HG02870 (cell line): Measurements from ENCODE around the gene CBARP.

Source experiments
- ATAC-seq: cut with Tn5 transposase; IDR thresholded peaks from one replicate; pipeline ENCODE4 v1.9.1; 2021; ENCODE audit warnings: mild to moderate bottlenecking, moderate library complexity; ENCODE audit not compliant: unreplicated experiment

CBARP gene, protein sequence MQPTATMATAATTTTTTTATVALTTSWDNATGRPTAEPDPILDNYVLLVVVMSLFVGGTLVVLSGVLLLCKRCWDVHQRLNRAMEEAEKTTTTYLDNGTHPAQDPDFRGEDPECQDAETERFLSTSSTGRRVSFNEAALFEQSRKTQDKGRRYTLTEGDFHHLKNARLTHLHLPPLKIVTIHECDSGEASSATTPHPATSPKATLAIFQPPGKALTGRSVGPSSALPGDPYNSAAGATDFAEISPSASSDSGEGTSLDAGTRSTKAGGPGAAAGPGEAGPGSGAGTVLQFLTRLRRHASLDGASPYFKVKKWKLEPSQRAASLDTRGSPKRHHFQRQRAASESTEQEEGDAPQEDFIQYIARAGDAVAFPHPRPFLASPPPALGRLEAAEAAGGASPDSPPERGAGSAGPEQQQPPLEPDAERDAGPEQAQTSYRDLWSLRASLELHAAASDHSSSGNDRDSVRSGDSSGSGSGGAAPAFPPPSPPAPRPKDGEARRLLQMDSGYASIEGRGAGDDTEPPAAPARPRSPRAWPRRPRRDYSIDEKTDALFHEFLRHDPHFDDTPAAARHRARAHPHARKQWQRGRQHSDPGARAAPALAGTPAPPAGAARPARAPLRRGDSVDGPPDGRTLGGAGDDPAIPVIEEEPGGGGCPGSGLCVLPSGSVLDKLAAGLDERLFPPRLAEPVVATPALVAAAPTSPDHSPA

DNA sequence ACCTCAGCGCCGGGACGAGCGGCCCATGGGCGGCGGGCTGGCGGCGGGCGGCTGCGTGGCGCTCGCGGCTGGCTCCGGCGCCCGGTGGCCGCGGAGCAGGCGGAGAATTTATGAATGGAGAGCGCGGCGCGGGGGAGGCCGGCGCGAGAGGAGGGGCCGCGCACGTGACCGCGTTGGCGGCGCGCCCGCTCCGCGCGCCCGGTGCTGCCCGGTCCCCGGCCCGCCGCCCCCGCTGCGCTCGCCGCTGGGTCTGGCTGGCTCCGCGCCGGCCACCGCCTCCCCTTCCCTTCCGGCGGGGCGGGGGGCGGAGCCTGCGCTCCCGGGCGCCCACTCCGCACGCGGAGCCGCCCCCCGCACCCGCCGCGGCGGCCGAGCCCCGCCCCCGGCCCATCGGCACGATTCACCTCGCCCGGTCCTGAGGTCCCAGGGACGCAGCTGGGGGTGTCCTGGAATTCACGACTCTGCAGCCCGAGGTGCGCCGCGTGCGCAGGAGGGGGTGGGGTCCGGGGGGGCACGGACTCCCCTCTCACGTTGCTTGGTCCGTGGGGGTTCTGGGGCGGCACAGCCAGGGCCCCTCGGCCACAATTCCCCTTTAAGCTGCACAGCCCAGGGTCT, at the start of gene CBARP:
Gene CBARP, minus strand, starts transcription at position 252 of the 615 bp plus-strand sequence. CDS start 1,905 bp downstream, outside the sequence.
- ATAC-seq: no peak

DNA sequence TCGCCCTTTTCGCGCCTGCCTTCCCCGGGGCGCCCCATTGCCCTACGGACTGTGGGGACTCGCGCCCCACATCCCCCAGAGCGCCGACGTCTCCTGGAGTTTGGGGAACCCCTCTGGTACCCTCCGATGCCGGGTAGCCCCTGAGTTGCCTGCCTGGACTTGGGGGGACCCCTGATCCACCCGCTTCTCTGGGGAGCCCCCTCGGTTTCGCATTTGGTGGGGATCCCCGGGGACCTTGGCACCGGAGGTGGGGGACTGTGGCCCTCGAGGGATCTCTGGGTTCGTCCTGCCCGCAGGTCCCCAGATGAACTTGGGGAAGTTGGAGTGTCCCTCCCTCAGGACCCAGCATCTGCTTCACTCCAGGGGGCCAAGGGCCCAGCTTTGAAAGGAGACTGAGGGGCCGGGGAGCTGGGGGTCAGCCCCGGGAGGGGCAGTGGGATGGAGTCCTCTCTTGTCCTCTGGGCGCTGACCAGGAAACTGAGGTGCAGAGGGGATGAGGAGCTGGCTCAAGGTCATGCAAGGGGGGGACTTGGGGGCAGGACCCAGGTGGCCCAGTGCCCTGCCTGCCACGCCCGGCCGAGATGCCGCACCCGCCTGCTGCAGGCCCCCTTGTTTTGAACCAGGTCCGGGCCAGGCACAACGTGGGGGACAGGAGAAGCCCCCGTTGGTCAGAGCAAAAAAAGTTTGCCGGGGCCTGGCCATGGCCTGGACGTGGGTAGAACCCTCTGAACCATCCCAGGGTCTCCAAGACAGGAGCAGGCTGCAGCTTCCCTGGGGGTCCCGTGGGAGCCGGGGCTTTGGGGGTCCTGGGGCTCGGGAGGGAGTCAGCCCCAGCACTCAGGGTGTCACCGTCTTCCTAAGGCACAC, 48.9 kb upstream of the CBARP start:
- ATAC-seq: no peak

DNA sequence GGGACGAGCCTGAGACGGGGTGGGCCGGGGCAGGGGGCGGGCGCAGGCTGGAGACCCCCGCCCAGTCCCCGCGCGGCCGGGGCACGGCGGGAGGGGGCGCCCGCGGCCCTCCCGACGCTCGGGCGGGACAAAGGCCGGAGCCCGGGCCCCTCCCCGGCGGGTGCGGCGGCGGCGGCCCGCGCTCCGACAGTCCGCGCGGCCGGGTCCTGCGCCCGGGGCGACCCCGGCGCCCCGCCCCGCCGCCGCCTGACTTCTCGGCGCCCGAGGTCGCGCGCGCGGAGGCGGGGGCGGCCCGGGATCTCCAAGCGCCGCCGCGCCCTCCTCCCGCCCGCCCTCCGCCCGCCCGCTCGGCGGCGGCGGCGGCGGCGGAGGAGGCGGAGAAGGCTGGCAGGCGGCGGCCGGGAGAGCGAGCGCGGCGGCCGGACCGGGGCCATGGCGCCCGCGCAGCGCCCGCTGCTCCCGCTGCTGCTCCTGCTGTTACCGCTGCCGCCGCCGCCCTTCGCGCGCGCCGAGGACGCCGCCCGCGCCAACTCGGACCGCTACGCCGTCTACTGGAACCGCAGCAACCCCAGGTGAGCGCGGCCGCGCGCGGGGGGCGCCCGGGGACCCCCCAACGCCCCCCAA, 48.0 kb upstream of the CBARP start, which contains the start of gene EFNA2:
Gene EFNA2, plus strand, starts transcription at position 137 of the 624 bp plus-strand sequence. Its CDS starts 296 bp downstream, at position 433.
- no peak for ATAC-seq

DNA sequence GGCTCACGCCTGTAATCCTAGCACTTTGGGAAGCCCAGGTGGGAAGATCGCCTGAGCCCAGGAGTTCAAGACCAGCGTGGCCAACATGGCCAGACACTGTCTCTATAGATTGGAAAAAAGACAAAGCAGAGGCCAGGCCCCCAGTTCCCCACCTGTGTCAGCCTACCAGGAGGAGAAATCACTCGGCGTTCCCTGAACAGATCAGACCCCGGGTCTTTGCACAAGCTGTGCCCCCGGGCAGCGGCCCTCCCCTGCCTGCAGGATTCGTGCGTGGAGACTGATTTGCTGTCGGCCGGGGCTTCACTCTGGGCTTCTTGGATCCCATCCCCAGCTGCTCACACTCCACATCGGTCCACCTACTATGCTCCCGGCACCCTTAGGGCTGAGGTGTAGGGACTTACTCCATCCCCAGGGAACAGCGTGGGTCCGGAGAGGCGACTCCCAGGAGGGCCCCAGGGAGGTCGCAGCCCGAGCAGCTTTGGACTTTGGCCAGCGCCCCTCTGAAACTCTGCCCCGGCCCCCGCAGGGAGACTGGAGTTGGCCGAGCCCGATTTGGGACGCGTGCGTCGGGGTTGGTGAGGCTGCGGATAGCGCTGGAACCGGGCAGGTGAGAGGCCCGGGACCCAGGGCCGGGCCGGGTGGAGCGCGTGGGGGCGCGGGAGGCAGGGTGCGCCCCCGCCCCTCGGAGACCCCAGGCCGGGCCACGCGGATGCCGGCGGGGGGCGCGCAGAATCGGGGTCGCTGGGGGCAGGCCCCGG, 47.4 kb upstream of the CBARP start:
- ATAC-seq: no peak

DNA sequence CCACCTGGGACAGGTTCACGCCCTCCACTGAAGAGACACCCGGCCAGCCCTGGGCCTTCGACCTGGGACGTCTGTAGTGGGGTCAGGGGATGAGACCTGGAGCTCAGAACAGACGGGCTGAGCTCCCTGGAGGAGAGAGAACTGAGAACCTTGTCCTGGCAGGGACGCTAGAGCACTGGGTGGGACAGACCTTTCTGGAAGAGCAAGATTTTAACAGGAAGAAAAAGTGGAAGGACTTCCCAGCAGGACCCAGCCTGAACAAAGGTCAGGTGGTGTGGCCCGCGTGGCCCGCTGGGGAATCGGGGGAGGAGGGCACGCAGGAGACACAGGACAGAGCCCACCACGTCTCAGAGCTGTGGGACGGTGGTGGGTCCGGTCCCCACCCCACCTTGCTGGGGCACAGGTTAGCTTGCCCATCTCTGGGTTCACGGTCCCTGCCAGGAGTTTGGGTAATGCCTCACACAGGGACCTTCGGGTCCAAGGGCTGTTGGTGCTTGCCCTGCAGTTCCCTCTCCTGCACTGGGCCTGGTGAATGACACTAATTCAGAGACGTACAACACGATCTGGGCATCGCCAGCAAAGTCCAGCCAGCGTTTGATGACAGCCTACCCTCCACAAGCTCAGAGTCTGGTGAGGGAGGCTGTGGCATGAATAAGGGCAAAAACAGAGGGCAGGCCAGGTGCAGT, 46.6 kb upstream of the CBARP start:
- no peak for ATAC-seq

DNA sequence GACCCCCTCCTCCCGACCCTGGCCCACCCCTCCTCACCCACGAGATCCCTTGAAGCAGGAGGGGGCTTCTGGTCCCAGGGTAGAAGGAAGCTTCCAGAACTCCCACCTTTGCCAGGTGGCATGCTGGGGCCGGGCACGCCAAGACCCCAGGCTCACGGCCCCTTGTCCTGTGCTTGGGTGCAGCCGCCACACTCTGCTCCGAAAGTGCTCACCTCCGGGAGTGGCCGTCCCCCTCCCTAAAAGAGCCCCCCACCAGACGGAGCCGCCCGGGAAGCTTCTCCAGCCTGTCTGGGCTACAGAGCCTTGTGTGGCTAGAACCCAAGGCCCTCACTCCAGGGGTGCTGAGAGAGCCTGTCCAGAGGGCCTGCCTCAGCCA, 46.1 kb upstream of the CBARP start:
- ATAC-seq: no peak

DNA sequence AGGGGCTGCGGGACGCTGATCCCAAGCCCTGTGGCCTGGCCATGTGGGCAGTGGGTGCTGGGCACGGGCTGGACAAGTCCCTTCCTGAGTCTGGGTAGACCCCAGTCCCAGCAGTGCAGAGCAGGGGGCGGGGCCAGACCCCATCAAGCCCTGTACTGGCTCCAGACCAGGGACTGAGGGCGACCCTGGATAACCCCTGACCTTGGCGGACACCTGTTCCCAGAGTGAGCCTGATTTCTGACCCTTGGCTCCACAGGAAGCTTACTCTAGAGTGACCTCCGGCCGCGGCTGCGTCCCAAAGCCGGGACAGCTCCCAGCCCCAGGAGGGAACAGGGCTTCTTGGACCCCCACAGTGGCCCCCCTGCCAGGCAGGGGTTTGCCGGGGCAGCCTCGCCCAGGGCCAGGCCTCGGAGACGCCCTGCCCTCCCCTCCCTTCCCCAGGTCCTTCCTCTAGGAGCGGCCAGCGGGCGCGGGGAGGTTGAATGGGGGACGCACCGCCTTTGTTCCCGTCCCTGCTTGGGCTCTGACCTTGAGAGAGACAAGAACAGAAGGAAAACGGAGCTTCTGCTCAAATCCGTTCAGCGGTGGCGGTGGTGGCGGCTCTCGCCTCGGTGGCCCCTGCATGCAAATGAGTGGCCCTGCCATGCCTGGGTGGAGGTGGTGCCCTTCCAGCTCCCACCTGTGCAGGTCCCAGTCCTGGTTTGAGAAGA, 45.6 kb upstream of the CBARP start:
- ATAC-seq: no peak

DNA sequence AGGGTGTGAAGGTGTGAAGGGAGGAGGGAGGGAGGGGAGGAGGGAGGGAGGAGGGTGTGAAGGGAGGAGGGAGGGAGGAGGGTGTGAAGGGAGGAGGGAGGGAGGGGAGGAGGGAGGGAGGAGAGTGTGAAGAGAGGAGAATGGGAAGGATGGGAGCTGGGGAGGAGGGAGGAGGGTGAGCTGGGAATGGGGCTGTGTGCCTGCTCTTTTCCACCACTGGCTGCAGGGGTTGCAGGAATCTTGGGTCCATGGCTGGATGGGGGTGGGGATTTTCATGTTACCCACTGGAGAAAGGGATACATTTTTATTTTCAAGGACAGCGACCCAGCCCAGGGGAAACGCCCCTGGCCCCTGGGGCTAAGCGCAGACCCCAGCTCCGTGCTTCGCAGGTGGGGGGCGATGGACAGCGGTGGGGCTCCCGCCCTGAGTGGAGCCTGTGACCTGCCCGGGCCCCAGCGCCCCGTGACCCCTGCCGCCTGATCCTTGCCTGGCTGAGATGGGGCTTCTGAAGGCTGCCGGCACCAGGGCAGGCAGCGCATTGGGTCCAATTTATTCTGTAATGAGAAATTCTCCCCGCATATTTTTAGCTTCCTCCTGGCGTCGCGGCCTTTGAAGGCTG, 44.9 kb upstream of the CBARP start:
- ATAC-seq: no peak

DNA sequence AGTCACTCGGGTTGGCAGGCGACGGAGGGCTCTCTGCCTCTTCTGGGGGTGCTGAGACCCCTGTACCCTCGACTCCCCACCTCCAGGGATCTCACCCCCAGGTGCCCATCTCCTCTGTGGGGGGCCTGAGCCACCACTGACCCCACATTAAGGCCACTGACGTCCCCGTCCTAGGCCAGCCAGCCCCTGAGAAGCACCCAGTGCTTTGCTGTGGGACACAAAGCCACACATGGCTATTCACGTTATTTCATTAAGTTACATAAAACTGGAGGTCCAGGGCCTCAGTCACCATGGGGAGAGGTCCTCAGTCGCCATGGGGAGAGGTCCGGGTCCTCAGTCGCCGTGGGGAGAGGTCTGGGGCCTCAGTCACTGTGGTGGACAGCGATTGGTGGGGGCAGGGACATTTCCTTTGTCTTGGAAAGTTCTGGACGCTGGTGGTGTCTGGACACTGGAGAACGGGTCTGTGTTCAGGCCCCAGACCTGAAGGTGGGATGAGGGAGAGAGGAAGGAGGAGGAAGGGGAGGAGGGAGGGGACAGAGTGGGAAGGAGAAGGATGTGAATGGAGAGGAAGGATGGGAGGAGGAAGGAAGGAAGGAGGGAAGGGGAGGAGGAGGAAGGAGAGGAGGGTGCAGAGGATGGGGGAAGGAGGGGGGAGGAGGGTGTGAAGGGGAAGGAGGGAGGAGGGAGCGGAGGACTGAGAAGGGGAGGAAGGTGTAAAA, 43.9 kb upstream of the CBARP start:
- no peak for ATAC-seq

DNA sequence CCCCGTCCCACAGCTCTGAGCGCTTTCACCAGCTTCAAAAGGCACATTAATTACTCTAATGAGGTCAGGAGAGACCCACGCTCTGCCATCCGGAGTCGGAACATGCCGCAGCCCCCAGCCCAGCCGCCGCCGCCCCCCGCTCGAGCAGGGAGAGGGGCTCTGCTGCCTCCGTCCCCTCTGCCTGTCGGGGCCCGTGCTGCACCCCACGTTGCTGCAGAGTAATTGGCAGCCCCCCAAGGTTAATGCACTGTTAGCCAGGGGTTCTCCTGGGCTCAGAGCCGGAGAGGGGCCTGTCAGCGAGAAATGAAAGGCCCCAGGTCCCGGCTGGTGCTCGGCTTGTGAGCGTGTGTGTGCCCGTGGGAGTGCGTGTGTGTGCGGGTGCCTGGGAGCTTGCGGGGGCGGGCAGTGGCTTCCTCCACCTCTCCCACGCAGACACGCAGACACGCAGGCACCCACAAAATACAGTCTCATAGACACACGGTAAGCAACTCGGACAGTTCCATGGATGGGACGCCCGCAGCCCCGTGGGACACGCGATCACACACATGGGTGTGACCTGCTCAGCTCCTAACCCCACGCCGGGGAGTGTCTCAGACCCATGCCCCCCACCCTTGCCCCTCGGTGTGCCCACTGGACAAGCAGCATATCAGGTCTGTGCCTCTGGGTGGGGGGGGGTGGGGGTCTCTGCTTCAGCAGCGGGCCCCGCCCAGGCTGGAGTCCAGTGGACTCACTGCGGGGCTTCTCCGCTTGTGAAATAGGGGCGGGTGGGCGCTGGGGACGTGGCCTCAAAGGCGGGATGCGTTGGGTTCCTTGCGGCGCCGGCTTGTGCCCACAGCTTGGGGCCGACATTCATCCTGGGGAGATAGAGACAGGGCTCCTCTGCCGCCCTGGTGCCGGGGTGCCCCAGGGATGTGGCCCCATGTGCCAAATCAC, 43.1 kb upstream of the CBARP start:
- ATAC-seq: no peak

DNA sequence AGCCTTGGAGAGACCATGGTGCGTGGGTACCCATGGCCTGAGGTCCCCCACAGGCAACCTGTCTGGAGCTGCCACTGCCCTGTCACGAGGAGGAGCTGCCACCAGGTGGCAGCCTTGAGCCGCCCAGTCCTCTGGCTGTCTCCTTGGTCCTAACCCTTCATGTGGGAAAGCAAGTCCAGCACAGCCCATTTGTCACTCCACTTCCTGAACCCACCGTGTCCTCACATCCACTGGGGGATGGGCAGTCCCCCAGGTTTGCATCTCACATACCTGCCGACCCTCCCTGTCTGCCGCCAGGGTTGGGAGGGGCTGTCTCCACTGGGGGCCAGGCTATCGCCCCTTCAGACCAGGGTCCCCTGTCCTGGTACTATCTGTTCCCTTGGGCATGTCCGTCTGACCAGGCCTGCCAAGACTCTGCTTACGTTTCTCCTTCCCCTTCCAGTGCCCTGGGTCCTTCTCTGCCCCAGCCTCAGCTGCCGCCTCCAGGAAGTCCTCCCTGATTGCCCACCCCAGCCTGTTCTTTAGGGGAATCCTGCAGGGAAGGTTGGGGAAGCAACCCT, 42.1 kb upstream of the CBARP start:
- no peak for ATAC-seq

DNA sequence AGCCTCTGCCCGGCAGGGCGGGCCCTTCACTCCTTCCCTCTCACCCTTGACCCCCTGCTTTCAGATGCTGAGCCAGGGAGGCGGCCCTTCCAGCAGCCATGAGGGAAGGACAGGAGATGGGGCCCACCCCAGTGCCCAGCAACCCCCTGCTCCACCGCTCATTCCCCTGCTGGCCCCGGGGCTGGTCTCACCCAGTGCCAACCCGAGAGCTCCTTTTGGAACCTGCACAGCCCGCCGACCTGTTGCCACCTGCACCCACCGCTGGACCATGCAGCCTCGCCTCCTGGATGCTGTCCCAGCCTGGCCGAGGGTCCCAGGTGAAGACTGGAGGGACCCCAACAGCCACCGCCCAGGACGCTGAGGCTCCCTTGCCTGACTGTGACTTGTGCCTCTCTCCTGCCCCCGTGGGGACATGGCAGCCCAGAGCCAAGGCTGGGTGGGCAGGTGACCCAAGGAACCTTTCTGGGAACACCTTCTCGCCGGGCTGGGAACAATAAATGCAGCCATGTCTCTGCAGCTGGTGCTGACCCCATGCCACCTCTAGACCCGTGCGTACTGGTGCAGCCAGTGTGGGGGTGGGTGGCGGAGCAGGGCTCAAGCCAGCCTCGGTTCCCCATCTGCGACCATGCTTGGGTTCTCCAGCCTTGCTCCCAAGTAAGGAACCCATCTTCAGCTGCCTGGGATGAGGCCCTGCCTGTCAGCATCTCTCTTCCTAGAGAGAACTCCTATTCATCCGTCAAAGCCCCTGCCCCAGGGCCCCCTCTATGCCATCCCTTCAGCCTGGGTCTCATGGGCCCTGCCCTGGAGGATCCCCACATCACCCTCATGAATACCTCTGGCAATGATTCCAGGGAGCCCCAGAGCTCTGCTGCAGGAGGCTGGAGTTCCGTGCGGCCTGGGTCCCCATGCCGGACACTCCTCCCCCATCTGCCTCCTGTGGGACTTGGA, 41.2 kb upstream of the CBARP start:
- no peak for ATAC-seq

DNA sequence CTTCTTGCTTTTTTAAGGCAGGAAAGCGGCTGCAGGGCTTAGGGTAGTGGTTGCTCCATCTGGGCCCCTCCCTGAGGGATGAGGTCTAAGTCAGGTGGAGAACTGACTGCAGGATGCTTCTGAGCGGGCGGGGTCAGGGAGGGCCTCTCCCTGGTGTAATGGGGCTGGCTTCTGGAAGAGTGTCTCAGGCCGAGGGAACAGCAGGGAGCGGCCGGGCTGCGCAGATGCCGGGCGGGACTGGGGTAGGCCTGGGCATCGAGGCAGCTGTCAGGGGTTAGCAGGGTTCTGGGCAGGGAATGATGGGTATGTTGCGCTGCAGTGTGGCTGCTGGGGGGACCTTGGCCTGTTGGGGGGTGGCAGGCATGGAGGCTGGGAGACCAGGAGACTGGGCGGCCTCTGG, 40.3 kb upstream of the CBARP start:
- no peak for ATAC-seq

DNA sequence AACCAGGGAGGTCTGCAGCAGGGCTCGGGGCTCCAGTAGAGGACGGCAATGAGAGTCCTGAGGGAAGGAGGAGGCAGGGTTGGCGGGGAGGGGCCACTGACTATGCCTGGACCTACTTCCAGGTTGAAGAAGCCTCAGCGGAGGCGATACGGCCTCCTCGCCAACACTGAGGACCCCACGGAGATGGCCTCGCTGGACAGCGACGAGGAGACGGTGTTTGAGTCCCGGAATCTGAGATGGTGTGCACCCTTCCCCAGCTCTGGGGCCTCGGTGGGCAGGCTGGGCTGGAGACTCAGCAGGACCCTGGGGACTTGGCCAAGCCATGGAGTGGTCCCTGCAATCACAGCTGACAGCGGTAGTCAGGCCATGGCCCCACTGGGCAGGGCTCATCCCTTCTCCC, 39.3 kb upstream of the CBARP start:
- ATAC-seq: no peak

DNA sequence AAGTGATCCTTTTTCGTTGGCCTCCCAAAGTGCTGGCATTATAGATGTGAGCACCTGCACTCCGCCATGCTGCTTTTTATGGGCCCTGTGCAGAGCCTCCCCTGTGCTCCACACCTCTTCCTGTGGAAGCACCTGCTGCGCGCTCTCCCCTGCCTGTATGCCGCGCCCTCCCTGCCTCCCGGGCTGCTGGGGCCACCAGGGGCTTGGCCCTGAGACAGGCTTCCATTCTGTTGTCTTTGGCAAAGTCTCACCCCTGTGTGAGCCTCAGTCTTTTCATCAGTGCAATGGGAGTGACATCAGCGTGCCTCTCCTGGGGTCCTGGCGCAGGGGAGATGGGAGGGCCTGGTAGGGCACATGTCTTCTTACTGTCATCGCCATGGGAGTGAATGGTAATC, 38.8 kb upstream of the CBARP start:
- ATAC-seq: no peak
